Panc1 (cell line): Measurements from ENCODE around the gene SLC22A12. TPM values are rescaled to one million over a fixed set of nuclear protein-coding genes. Genes with fewer than 3 reads are reported as not detected.

Experiments used
- ATAC-seq: fragments of 200-7000 bp; cut with Tn5 transposase; 2 replicates; pipeline ENCODE4 v1.9.1; 2020; ENCODE audit warnings: mild to moderate bottlenecking, moderate library complexity
- BruUV-seq: library from RNA; stranded (reverse); fragments of 400-500 nt; replicated peaks from 2 replicates; lab custom pipeline; 2021; lab: Mats Ljungman, UMichigan
- CTCF ChIA-PET: fragments of 300-600 bp; sonication (Branson Sonifier 250); formaldehyde crosslinking; loops from one replicate; lab custom pipeline; 2022; ENCODE audit warnings: antibody characterized with exemption; lab: Charles Lee
- POLR2A ChIA-PET: fragments of 300-600 bp; sonication (Branson Sonifier 250); formaldehyde crosslinking; loops from one replicate; lab custom pipeline; 2022; ENCODE audit warnings: antibody characterized with exemption; lab: Charles Lee
- DNase-seq: peaks from one replicate; pipeline ENCODE4 v3.0.0-alpha.2; 2010; ENCODE audit warnings: low read depth, low spot score
- H3K27ac ChIP-seq: 2 replicates; pipeline ENCODE4 v1.5.1; 2011; ENCODE audit warnings: mild to moderate bottlenecking, low read length, inconsistent platforms
- H3K27me3 ChIP-seq: fragments of 200-500 bp; sonication (Bioruptor generic); 2 replicates; pipeline ENCODE4 v1.6.0; 2014; ENCODE audit warnings: low read length, inconsistent platforms; ENCODE audit not compliant: control insufficient read depth, insufficient read depth
- H3K36me3 ChIP-seq: fragments of 200-500 bp; sonication (Bioruptor generic); 2 replicates; pipeline ENCODE4 v1.5.1; 2014; ENCODE audit warnings: inconsistent platforms, mild to moderate bottlenecking, low read length, moderate library complexity; ENCODE audit not compliant: control insufficient read depth, insufficient read depth
- H3K4me1 ChIP-seq: 2 replicates; pipeline ENCODE4 v1.5.1; 2011; ENCODE audit warnings: inconsistent platforms, mild to moderate bottlenecking, low read length, moderate library complexity; ENCODE audit not compliant: control insufficient read depth, insufficient read depth
- H3K4me3 ChIP-seq, 2 experiments: 2 replicates each; pipeline ENCODE4 v1.5.1; 2011 to 2012; ENCODE audit warnings: low read depth in 2 of 2, low read length in 2 of 2, mild to moderate bottlenecking in 2 of 2, inconsistent platforms in 1 of 2, moderate library complexity in 1 of 2
- H3K9me3 ChIP-seq: fragments of 200-500 bp; sonication (Bioruptor generic); 2 replicates; pipeline ENCODE4 v1.5.1; 2014; ENCODE audit warnings: low read depth, mild to moderate bottlenecking, inconsistent platforms, low read length, moderate library complexity; ENCODE audit not compliant: control insufficient read depth, insufficient read depth
- CTCF ChIP-seq: fragments of 450-650 bp; IDR thresholded peaks from 2 replicates; pipeline ENCODE4 v1.5.1; 2017; ENCODE audit warnings: mild to moderate bottlenecking
- POLR2AphosphoS5 ChIP-seq: IDR thresholded peaks from 2 replicates; pipeline ENCODE4 v1.6.1; 2012; ENCODE audit warnings: mild to moderate bottlenecking, low read depth, low read length, moderate library complexity
- REST ChIP-seq, 2 experiments: IDR thresholded peaks; 2 replicates each; pipeline ENCODE4 v1.6.1; 2011 to 2012; ENCODE audit warnings: low read depth in 2 of 2, control low read depth in 1 of 2, low read length in 1 of 2, mild to moderate bottlenecking in 1 of 2, moderate library complexity in 1 of 2; ENCODE audit not compliant: insufficient read depth in 1 of 2
- SIN3A ChIP-seq: IDR thresholded peaks from 2 replicates; pipeline ENCODE4 v1.6.1; 2012; ENCODE audit warnings: low read depth, mild to moderate bottlenecking, low read length, moderate library complexity, borderline replicate concordance; ENCODE audit not compliant: insufficient read depth
- TCF7L2 ChIP-seq: IDR thresholded peaks from 2 replicates; pipeline ENCODE4 v1.6.1; 2011; ENCODE audit warnings: mild to moderate bottlenecking, low read depth, low read length, inconsistent platforms
- in situ Hi-C: cut with HindIII; loops from 2 replicates; pipeline ENCODE4 v1.10.0; 2016; ENCODE audit warnings: low sequenced_read_pairs, low pct_unique_long_range_greater_than_20kb
- intact Hi-C: fragments of 100-400 bp; cut with micrococcal nuclease; formaldehyde crosslinking; loops from one replicate; pipeline ENCODE4 v1.10.0; 2022; ENCODE audit not compliant: unreplicated experiment
- total RNA-seq: library from RNA; stranded (reverse); gene quantifications from one replicate; pipeline ENCODE4 v1.2.1, GENCODE V29; 2021; ENCODE audit not compliant: unreplicated experiment

SLC22A12 gene
- total RNA-seq, 1 experiment from 2014 or later: not detected

GRCh38 chr11:64619196-64619595 lies 28.2 kb downstream of the SLC22A12 start:
- intact Hi-C loops: no loop called here
- TF ChIP-seq CTCF: no peak
- TF ChIP-seq TCF7L2: no peak
- no peak for TF ChIP-seq SIN3A
- no peak for TF ChIP-seq REST (IDR thresholded peaks at IDR 0.05; ENCODE audit: insufficient read depth in 1 of 2, low read depth in 2 of 2, low read length in 1 of 2)
- Histone ChIP-seq H3K27ac (no peak overlapping the region), H3K9me3 (no peaks in the 10 kb centered on the region), H3K27me3 (no peaks in the 10 kb centered on the region), H3K36me3 (no peaks in the 10 kb centered on the region), H3K4me1 (no peaks in the 10 kb centered on the region), H3K4me3 (no peak overlapping the region)
- in situ Hi-C loops: no loop called here
- no peak for ATAC-seq
- BruUV-seq: no TSS peak
- ChIA-PET CTCF (no interaction called here), POLR2A (no interaction called here)
- DNase-seq: no peak

- POLR2A ChIA-PET: no interaction called here
- intact Hi-C loops (no loop called here), in situ Hi-C loops (no loop called here)
- H3K27ac ChIP-seq: no peak overlapping the region
- no peak for TF ChIP-seq CTCF
- TF ChIP-seq TCF7L2: no peak
- no peak for TF ChIP-seq SIN3A
- no peak for TF ChIP-seq REST (IDR thresholded peaks at IDR 0.05; ENCODE audit: insufficient read depth in 1 of 2, low read depth in 2 of 2, low read length in 1 of 2)
- no peak for TF ChIP-seq POLR2AphosphoS5
- no peak overlapping the region for H3K4me3 ChIP-seq
- ATAC-seq (peak; percentile 37; the same call in 1 of the 2 replicates), DNase-seq (no peak)
- H3K4me1 ChIP-seq: no peaks in the 10 kb centered on the region
- no peaks in the 10 kb centered on the region for H3K9me3 ChIP-seq
- CTCF ChIA-PET: no interaction called here
- H3K36me3 ChIP-seq: no peaks in the 10 kb centered on the region
- no TSS peak for BruUV-seq
- H3K27me3 ChIP-seq: no peaks in the 10 kb centered on the region
These were observed 28.9 kb downstream of the SLC22A12 start for GRCh38 chr11:64619811-64620380.
